Measurements from ENCODE around the gene MAN1C1. TPM values are rescaled to one million over a fixed set of nuclear protein-coding genes. Genes with fewer than 3 reads are reported as not detected.
"Not testable (repeated sequence)": the region's sequence is repeated elsewhere in the genome, so short reads cannot be mapped to it uniquely, and the experiment has no call there.

The MAN1C1 gene
- polyA plus RNA-seq, 1 donor from 2014 or later: 1.3 TPM

- not testable (repeated sequence) for H3K79me2 ChIP-seq (replicated peaks; ENCODE audit: insufficient read depth, low read length); H3K4me2 ChIP-seq (ENCODE audit: low read length); H3K36me3 ChIP-seq (ENCODE audit: insufficient read depth, low read length); H3F3A ChIP-seq (ENCODE audit: insufficient read depth, low read length, poor library complexity, severe bottlenecking); H3K9ac ChIP-seq (ENCODE audit: low read length); H3K9me3 ChIP-seq (ENCODE audit: low read length); H4K20me1 ChIP-seq (ENCODE audit: insufficient read depth); H3K4me3 ChIP-seq (ENCODE audit: low read length); H2AFZ ChIP-seq (ENCODE audit: low read depth, low read length); H3K27ac ChIP-seq (ENCODE audit: low read length); H3K27me3 ChIP-seq (ENCODE audit: insufficient read depth, low read depth, low read length); H3K9me2 ChIP-seq (ENCODE audit: insufficient read depth, low read length)
These were observed 27.8 kb upstream of the MAN1C1 start for GRCh38 chr1:25588786-25589185.

- Histone ChIP-seq H3K27ac (ENCODE audit: low read length) (no peak overlapping the region), H4K20me1 (ENCODE audit: insufficient read depth) (no peaks in the 10 kb centered on the region), H3K4me2 (ENCODE audit: low read length) (no peak overlapping the region), H3F3A (ENCODE audit: insufficient read depth, low read length, poor library complexity, severe bottlenecking) (no peaks in the 10 kb centered on the region), H3K27me3 (ENCODE audit: insufficient read depth, low read depth, low read length) (no peaks in the 10 kb centered on the region), H3K9me2 (ENCODE audit: insufficient read depth, low read length) (no peaks in the 10 kb centered on the region), H3K79me2 (replicated peaks; ENCODE audit: insufficient read depth, low read length) (no peaks in the 10 kb centered on the region), H3K36me3 (ENCODE audit: insufficient read depth, low read length) (no peaks in the 10 kb centered on the region), H3K9me3 (ENCODE audit: low read length) (no peaks in the 10 kb centered on the region), H3K4me3 (ENCODE audit: low read length) (no peak overlapping the region), H3K9ac (ENCODE audit: low read length) (no peak overlapping the region), H2AFZ (ENCODE audit: low read depth, low read length) (no peak overlapping the region)
- no peak for TF ChIP-seq RAD21 (conservative IDR thresholded peaks at IDR 0.05)
- no peak for TF ChIP-seq POLR2AphosphoS5 (IDR thresholded peaks at IDR 0.05)
These were observed 26.3 kb upstream of the MAN1C1 start for GRCh38 chr1:25590096-25590824.

GRCh38 chr1:25593861-25594260 lies 22.7 kb upstream of the MAN1C1 start:
- TF ChIP-seq SMC3 (conservative IDR thresholded peaks at IDR 0.05; ENCODE audit: poor library complexity) (no peak), RAD21 (conservative IDR thresholded peaks at IDR 0.05) (no peak), CTCF (IDR thresholded peaks at IDR 0.05; ENCODE audit: poor library complexity, severe bottlenecking) (no peak), EZH2 (IDR thresholded peaks at IDR 0.05; ENCODE audit: borderline replicate concordance, insufficient read depth, low read length, poor library complexity, severe bottlenecking) (no peak), MXI1 (conservative IDR thresholded peaks at IDR 0.05; ENCODE audit: poor library complexity, severe bottlenecking) (no peak), REST (IDR thresholded peaks at IDR 0.05; ENCODE audit: borderline replicate concordance) (no peak), EP300 (conservative IDR thresholded peaks at IDR 0.05; ENCODE audit: poor library complexity, severe bottlenecking) (no peak), TAF1 (IDR thresholded peaks at IDR 0.05; ENCODE audit: low read depth) (no peak), POLR2AphosphoS5 (IDR thresholded peaks at IDR 0.05) (no peak)
- Histone ChIP-seq H3K9me3 (ENCODE audit: low read length) (peaks cover under 1% of the 10 kb centered on the region), H3K36me3 (ENCODE audit: insufficient read depth, low read length) (no peaks in the 10 kb centered on the region), H3K27me3 (ENCODE audit: insufficient read depth, low read depth, low read length) (no peaks in the 10 kb centered on the region), H3K79me2 (replicated peaks; ENCODE audit: insufficient read depth, low read length) (no peaks in the 10 kb centered on the region), H3K4me2 (ENCODE audit: low read length) (no peak overlapping the region), H3K9ac (ENCODE audit: low read length) (no peak overlapping the region), H4K20me1 (ENCODE audit: insufficient read depth) (no peaks in the 10 kb centered on the region), H3K9me2 (ENCODE audit: insufficient read depth, low read length) (no peaks in the 10 kb centered on the region), H3F3A (ENCODE audit: insufficient read depth, low read length, poor library complexity, severe bottlenecking) (no peaks in the 10 kb centered on the region), H3K4me3 (ENCODE audit: low read length) (no peak overlapping the region), H2AFZ (ENCODE audit: low read depth, low read length) (no peak overlapping the region), H3K27ac (ENCODE audit: low read length) (no peak overlapping the region)
